ENCODE results near the gene KCNK13.
"Not testable (repeated sequence)": the region's sequence is repeated elsewhere in the genome, so short reads cannot be mapped to it uniquely, and the experiment has no call there.

KCNK13 gene

GRCh38 chr14:90061685-90062126 is at the start of gene KCNK13:
KCNK13 (plus strand) TSS chr14:90061994; CDS start chr14:90062206, 212 bp downstream.
- DNase-seq (ENCODE audit: low spot score), result no peak

- no peak for DNase-seq (ENCODE audit: low spot score)
Observed at GRCh38 chr14:90017371-90017770, 44.4 kb upstream of the KCNK13 start.

GRCh38 chr14:90019824-90020523 is 41.8 kb upstream of the KCNK13 start:
- no peak for DNase-seq (ENCODE audit: low spot score)

- DNase-seq (ENCODE audit: low spot score), result no peak
Observed at GRCh38 chr14:90023176-90023896, 38.5 kb upstream of the KCNK13 start.

GRCh38 chr14:90024910-90025309 is 36.9 kb upstream of the KCNK13 start:
- no peak for DNase-seq (ENCODE audit: low spot score)

GRCh38 chr14:90026608-90027007 is 35.2 kb upstream of the KCNK13 start:
- DNase-seq (ENCODE audit: low spot score), result not testable (repeated sequence)

GRCh38 chr14:90027842-90028241 is 34.0 kb upstream of the KCNK13 start:
- no peak for DNase-seq (ENCODE audit: low spot score)

GRCh38 chr14:90034156-90034555 is 27.6 kb upstream of the KCNK13 start:
- DNase-seq (ENCODE audit: low spot score), result no peak

- DNase-seq (ENCODE audit: low spot score), result no peak
Observed at GRCh38 chr14:90034835-90035525, 26.8 kb upstream of the KCNK13 start.

GRCh38 chr14:90039253-90040010 is 22.4 kb upstream of the KCNK13 start:
- no peak for DNase-seq (ENCODE audit: low spot score)

- no peak for DNase-seq (ENCODE audit: low spot score)
Observed at GRCh38 chr14:90040411-90040810, 21.4 kb upstream of the KCNK13 start.

GRCh38 chr14:90042496-90043252 is 19.1 kb upstream of the KCNK13 start:
- DNase-seq (ENCODE audit: low spot score), result no peak

GRCh38 chr14:90045616-90046015 is 16.2 kb upstream of the KCNK13 start:
- DNase-seq (ENCODE audit: low spot score), result no peak

- no peak for DNase-seq (ENCODE audit: low spot score)
Observed at GRCh38 chr14:90049390-90049789, 12.4 kb upstream of the KCNK13 start.

GRCh38 chr14:90050271-90050670 is 11.5 kb upstream of the KCNK13 start:
- DNase-seq (ENCODE audit: low spot score), result no peak

- DNase-seq (ENCODE audit: low spot score), result no peak
Observed at GRCh38 chr14:90053044-90053443, 8.8 kb upstream of the KCNK13 start.

GRCh38 chr14:90054803-90055202 is 7.0 kb upstream of the KCNK13 start:
- DNase-seq (ENCODE audit: low spot score), result no peak

- no peak for DNase-seq (ENCODE audit: low spot score)
Observed at GRCh38 chr14:90056826-90057225, 5.0 kb upstream of the KCNK13 start.

- no peak for DNase-seq (ENCODE audit: low spot score)
Observed at GRCh38 chr14:90058876-90059458, 2.8 kb upstream of the KCNK13 start.

- DNase-seq (ENCODE audit: low spot score), result no peak
Observed at GRCh38 chr14:90060312-90060964, 1.4 kb upstream of the KCNK13 start.

Data from kidney capillary endothelial cell (primary cell).